ENCODE results near the gene EFHC1.

Gene EFHC1

GRCh38 chr6:52558266-52559000 lies 138.3 kb downstream of the EFHC1 start:
- no peak for DNase-seq

DNA sequence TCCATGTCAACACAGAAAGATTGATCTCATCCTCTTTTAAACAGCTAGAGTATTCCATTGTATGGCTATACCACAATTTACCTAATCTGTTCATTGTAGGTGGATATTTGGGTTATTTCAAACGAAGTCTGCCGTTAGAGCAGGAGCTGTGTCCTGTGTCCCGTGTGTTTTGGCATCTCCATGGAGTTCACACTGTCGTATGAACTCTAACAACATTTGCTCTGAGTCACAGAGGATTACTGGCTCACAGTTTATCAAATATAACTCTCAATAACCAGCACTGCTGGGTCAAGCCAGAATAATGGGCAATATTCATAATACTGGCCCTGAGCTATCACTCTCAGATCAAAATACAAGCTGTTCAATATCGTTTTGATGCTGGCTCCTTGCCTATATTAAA lies 140.3 kb downstream of the EFHC1 start:
- no peak for DNase-seq

DNA sequence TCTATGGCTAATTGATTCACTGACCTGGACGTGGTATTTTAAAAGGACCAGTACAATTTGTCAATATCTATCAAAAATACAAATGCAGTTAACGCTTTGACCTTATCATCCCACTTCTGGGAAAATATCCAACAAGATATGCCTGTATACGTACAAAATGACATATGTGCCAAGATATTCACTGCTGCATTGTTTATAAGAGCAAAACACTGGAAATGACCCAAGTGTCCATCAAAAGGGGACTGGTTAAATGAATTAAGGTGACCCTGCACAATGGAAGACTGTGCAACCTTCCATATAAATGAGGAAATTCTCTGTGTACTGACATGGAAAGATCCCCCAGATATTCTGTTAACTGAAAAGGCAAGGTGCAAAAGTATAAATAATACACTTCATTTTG lies 142.8 kb downstream of the EFHC1 start:
- no peak for DNase-seq

GRCh38 chr6:52564856-52565255 lies 144.7 kb downstream of the EFHC1 start:
- DNase-seq: no peak

DNA sequence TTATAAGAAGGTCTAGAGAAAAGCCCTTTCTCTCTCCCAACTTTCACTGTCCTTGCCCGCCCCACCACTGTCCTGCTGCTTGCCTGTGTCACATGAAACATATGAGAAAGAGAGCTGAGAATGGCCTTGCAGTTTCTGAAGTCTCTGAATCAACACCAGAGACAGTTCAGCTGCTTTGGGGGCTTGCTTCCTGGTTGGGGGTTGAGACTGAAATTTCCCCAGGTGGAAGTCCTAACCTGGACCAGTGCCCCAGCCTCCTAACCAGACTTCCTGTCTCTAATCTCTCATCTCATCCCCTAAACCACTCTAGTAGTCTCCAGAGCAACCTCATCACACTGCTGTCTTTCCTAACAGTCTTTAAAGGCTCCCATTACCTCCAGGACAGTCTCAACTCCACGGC lies 146.1 kb downstream of the EFHC1 start:
- DNase-seq: no peak

GRCh38 chr6:52566853-52567279 lies 146.7 kb downstream of the EFHC1 start:
- no peak for DNase-seq

DNA sequence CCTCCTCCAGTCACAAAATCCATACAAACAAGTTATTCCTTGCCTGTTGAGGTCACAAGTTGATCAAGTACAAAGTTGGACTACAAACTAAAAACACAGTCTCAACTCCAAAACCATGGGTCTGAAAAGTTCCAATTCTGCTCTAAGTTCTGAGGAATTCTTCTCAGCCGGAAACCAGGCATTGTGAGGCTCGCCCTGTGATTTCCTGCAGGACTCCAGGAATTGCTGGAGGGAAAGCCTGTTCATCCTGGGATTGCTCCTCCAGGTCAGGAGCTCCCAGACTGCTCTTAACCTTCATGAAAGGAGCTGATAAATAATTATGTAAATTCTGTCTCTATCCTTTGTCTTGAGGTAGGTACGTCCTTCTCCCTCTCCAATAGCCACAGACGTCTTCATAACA lies 148.2 kb downstream of the EFHC1 start:
- DNase-seq: no peak

DNA sequence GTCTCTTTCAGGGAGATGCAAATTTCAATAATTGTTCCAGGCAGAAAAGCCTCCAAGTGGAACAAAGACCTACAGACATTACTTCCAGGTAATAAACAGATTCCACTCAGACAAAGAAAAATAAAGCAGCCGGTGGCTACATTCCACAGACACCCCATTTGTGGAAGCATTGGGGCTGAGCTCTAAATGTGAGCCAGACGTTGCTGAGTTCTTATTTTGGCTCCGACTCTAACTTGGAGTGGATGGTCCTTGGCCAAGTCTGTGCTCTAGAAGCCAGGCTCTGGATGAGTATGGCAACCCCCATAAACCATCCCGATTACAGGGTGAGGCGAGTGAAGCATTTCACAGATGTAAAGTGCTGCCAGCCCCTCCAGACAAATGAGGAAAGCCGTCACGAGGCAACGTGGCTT lies 150.2 kb downstream of the EFHC1 start:
- DNase-seq: no peak

- DNase-seq: no peak
Observed at GRCh38 chr6:52571099-52571755, 151.1 kb downstream of the EFHC1 start.

GRCh38 chr6:52572536-52572935 lies 152.4 kb downstream of the EFHC1 start:
- no peak for DNase-seq

DNA sequence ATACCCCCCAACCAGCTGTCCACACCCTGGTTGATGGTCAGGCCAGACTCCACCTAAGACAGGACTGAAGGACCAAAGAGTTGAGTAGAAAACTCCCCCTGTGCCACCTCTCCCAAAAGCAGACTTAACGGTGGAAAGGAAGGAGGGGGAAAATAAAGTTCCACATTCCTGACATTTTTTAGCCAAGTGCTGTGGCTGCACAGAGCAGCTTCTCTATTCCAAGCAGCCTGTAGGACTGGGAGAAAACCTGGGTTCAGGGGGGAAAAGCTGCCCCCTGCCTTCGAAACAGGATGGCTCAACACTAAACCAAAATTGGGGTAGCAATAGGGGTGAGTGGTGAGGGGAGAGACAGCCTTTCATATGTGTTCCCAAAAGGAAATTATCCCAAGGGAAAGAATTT lies 153.2 kb downstream of the EFHC1 start:
- DNase-seq: no peak
